SK-N-MC (cell line): ENCODE data around the gene SH3PXD2A.

Experiments used
- EZH2 ChIP-seq: fragments of 200-600 bp; sonication (generic); IDR thresholded peaks from one replicate; pipeline ENCODE4 v1.6.1; 2017; ENCODE audit warnings: antibody characterized with exemption
- FOXP2 ChIP-seq: optimal IDR thresholded peaks from 2 replicates; pipeline ENCODE3; 2011; ENCODE audit warnings: mild to moderate bottlenecking, moderate library complexity; ENCODE audit not compliant: insufficient read depth; ENCODE audit errors: extremely low read length, control extremely low read depth
- POLR2AphosphoS5 ChIP-seq: IDR thresholded peaks from 2 replicates; pipeline ENCODE4 v1.6.1; 2012; ENCODE audit warnings: mild to moderate bottlenecking, low read depth, low read length, borderline replicate concordance

DNA sequence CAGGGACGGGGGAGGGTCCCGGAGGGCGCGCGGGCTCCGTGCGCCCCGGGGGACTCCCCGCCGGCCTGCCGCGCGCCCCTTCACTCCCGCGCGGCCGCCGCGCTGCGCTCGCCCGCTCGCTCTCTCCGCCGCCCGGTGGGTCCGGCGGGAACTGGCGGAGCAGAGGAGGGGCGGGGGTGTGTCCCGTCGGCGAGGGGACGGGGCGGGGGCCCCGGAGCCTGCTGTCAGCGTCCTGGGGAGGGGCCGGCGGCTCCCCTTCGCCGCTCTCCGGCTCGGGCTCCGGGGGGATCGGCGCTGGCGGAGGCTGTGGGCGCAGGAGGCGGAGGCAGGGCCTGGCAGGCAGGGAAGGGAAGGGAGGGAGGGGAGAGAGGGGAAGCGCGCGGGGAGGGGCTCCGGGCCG is at the start of gene SH3PXD2A:
- TF ChIP-seq POLR2AphosphoS5 (no peak), EZH2 (no peak), FOXP2 (no peak)
